Chondrocyte (in vitro differentiated cells): Measurements from ENCODE around the gene PRDM15. TPM values are rescaled to one million over a fixed set of nuclear protein-coding genes. Genes with fewer than 3 reads are reported as not detected.
A peak's percentile ranks its signal among the peaks of the same experiment; 100 is the strongest.

Source experiments
- DNase-seq: peaks from one replicate; pipeline ENCODE4 v3.0.0; 2021; ENCODE audit warnings: mixed read lengths, low spot score
- H3K27ac Mint-ChIP-seq: one replicate; pipeline ENCODE4 v1.8.0; 2021; ENCODE audit warnings: mild to moderate bottlenecking, moderate library complexity, mixed read lengths; ENCODE audit not compliant: unreplicated experiment
- H3K27me3 Mint-ChIP-seq: 2 replicates; pipeline ENCODE4 v1.8.0; 2021; ENCODE audit warnings: low read depth, mixed read lengths
- H3K36me3 Mint-ChIP-seq: 2 replicates; pipeline ENCODE4 v1.8.0; 2021; ENCODE audit warnings: low read depth, mixed read lengths
- H3K4me1 Mint-ChIP-seq: 2 replicates; pipeline ENCODE4 v1.8.0; 2021; ENCODE audit warnings: low read depth, mild to moderate bottlenecking, mixed read lengths
- H3K4me3 Mint-ChIP-seq: one replicate; pipeline ENCODE4 v1.8.0; 2021; ENCODE audit warnings: mild to moderate bottlenecking, moderate library complexity, mixed read lengths; ENCODE audit not compliant: unreplicated experiment
- H3K9me3 Mint-ChIP-seq: 2 replicates; pipeline ENCODE4 v1.8.0; 2021; ENCODE audit warnings: low read depth, mixed read lengths
- total RNA-seq: library from RNA; stranded (reverse); gene quantifications from 3 replicates; pipeline ENCODE4 v1.2.1, GENCODE V29; 2021
- TF ChIP-seq, protein P1 (sequence below): fragments of 200-600 bp; sonication (generic); IDR thresholded peaks from 2 replicates; pipeline ENCODE4 v1.5.0; 2021; ENCODE audit warnings: antibody characterized with exemption, mild to moderate bottlenecking, moderate library complexity

Gene PRDM15
- total RNA-seq, 1 donor from 2014 or later: 4.9 TPM

DNA sequence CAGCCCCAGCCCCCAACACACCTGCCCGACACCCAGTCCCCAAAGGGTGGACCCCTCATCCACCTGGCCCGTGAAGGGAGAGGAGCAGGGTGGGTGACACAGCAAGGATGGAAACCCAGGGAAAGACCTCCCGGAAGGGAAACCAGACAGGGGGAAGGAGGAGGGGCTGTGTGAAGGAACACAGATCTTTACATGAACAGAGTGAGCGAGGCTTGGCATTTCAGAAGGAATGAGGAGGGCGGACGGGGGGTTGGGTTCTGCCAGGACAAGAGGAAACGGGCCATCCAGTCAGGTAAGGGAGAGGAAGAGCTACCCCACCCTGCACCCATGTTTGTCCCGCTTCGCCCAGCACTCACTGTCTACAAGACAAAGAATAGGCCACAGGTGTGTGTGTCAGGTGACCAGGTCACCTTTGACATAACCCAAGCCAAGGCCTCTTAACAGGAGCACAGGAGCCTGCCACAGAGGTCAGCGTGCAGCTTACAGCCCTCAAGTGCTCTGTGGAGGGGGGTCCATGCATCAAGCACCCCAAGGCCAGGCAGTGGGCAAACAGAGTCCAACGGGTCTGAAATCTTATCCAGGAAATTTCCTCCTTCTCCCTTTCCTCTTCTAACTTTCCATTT lies 18.0 kb upstream of the PRDM15 start:
- no peak overlapping the region for H3K4me3 Mint-ChIP-seq
- H3K9me3 Mint-ChIP-seq: no peaks in the 10 kb centered on the region
- peaks cover 21% of the 10 kb centered on the region for H3K36me3 Mint-ChIP-seq
- peak overlapping the region; percentile 66 for H3K27ac Mint-ChIP-seq
- TF ChIP-seq, protein P1, sequence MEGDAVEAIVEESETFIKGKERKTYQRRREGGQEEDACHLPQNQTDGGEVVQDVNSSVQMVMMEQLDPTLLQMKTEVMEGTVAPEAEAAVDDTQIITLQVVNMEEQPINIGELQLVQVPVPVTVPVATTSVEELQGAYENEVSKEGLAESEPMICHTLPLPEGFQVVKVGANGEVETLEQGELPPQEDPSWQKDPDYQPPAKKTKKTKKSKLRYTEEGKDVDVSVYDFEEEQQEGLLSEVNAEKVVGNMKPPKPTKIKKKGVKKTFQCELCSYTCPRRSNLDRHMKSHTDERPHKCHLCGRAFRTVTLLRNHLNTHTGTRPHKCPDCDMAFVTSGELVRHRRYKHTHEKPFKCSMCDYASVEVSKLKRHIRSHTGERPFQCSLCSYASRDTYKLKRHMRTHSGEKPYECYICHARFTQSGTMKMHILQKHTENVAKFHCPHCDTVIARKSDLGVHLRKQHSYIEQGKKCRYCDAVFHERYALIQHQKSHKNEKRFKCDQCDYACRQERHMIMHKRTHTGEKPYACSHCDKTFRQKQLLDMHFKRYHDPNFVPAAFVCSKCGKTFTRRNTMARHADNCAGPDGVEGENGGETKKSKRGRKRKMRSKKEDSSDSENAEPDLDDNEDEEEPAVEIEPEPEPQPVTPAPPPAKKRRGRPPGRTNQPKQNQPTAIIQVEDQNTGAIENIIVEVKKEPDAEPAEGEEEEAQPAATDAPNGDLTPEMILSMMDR: no peak
- no peak for DNase-seq
- H3K27me3 Mint-ChIP-seq: no peaks in the 10 kb centered on the region
- H3K4me1 Mint-ChIP-seq: peaks cover 34% of the 10 kb centered on the region

DNA sequence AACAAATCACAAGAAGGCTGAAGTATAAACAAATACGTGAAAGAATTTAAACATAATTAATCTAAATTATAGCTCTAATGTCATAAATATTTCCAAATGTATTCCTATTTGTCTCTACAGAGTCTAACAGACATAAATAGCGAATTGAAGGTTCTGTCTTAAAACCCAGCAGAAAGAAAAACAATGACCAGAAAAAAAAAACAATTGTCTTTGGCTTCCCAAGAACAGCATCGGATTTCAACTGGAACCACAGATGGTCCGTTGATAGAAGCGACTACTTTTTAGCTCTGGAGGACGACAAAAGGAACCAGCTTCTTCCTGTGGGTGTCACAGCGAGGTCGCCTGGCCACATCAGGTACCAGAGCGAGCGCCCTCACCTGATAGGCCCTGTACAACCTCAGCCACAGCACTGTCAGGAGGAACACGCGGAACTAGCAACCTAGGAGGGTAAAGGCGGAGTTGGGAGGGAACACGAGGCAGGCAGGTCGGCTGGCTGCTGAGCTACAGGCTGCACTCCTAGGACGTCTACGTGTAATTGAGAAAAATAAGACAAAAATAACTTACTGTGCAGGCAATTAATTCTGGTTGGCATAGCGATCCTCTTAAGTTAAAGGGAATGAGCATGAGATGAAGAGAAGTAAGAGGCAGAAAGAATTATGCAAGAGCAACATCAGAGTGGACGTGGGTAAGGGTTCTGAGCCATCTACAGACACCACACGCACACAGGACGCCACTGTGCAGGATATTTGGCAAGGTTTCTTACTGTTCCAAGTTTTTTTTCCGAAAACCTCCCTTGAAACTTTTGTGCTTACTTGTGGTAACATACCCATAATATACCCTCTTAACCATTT lies 16.7 kb upstream of the PRDM15 start:
- Mint-ChIP-seq H3K4me1 (peaks cover 34% of the 10 kb centered on the region), H3K36me3 (peaks cover 12% of the 10 kb centered on the region), H3K9me3 (no peaks in the 10 kb centered on the region), H3K4me3 (no peak overlapping the region), H3K27ac (peak overlapping the region; percentile 85), H3K27me3 (no peaks in the 10 kb centered on the region)
- DNase-seq: no peak
- TF ChIP-seq, protein P1: no peak

DNA sequence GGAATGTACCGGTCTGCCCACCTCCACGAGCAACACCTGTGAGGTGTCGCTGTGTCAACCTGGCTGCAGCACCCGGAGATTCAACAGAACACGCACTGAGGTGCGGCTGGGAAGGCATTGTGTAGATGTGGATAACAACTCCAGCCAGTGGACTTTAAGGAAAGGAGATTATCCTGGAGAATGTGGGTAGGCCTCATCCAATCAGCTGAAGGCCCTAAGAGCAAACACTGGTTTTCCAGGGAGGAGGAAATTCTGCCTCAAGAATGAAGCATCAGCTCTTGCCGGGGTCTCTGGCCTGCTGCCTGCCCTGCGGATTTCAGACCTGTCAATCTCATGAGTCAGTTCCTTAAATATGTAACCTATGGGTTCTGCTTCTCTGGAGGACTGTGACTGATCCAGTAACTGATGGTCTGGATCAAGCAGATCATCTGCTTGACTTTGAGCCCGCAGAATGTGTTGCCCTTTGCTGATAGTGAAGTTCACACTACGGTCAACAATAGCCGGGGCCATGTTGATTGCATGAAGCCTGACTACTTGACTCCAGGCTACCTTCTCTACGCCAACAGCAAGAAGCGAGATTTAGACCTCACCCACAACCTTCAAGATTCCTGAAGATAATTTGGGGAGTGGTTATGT lies 15.9 kb upstream of the PRDM15 start:
- TF ChIP-seq, protein P1: no peak
- Mint-ChIP-seq H3K27ac (peak overlapping the region; percentile 85), H3K36me3 (peaks cover 11% of the 10 kb centered on the region), H3K9me3 (no peaks in the 10 kb centered on the region), H3K27me3 (no peaks in the 10 kb centered on the region), H3K4me3 (no peak overlapping the region), H3K4me1 (peaks cover 34% of the 10 kb centered on the region)
- DNase-seq: no peak

DNA sequence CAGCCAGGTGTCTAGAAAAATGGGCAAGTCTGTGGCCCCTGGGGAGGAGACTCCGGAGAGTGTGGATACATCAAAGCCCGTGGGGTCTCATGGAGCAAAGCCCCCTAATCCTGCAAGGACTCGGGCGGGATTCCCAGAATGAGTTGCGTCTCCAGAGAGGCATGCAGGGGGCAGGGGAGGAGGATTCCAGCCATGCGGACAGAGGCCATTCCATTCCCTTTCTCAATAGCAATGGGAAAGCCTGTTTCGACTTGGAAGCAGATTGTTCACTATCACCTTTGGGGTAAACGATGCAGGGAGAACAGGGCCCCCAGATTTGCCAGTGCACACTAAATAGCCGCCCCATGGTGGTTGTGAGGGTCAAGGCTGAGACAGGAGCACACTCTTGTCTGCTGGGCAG lies 15.4 kb upstream of the PRDM15 start:
- TF ChIP-seq, protein P1: no peak
- no peak for DNase-seq
- no peaks in the 10 kb centered on the region for H3K27me3 Mint-ChIP-seq
- no peaks in the 10 kb centered on the region for H3K9me3 Mint-ChIP-seq
- H3K4me1 Mint-ChIP-seq: peaks cover 34% of the 10 kb centered on the region
- H3K36me3 Mint-ChIP-seq: peaks cover 11% of the 10 kb centered on the region
- no peak overlapping the region for H3K4me3 Mint-ChIP-seq
- H3K27ac Mint-ChIP-seq: peak overlapping the region; percentile 85

DNA sequence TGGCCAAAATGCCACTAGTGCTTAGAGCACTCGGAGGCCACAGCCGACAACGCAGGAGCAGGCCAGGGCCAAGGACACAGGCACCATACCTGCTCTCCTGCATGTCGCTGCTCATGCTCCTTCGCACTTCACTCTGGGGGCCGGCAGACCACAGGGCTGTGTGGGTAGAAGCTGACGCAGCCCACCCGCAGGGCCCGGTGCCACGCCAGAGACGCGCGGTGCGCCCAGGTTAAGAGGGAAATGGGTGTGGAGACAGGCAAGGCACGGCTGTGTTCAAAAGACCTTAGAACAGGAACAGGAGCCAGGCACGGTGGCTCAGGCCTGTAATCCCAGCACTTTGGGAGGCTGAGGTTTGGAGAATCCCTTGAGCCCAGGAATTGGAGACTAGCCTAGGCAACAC lies 13.6 kb upstream of the PRDM15 start:
- Mint-ChIP-seq H3K27me3 (no peaks in the 10 kb centered on the region), H3K9me3 (no peaks in the 10 kb centered on the region), H3K4me3 (no peak overlapping the region), H3K27ac (no peak overlapping the region), H3K36me3 (peaks cover 5% of the 10 kb centered on the region), H3K4me1 (peaks cover 41% of the 10 kb centered on the region)
- DNase-seq: no peak
- TF ChIP-seq, protein P1: no peak
